Erythroblast (primary cell): ENCODE measurements around the gene AGK.

Experiments used
- GATA1 ChIP-seq: IDR thresholded peaks from 2 replicates; pipeline ENCODE4 v1.6.1; 2011; ENCODE audit warnings: low read depth, mild to moderate bottlenecking, control low read depth, low read length, moderate library complexity
- POLR2A ChIP-seq: IDR thresholded peaks from 2 replicates; pipeline ENCODE4 v1.6.1; 2011; ENCODE audit warnings: mild to moderate bottlenecking, low read length

DNA sequence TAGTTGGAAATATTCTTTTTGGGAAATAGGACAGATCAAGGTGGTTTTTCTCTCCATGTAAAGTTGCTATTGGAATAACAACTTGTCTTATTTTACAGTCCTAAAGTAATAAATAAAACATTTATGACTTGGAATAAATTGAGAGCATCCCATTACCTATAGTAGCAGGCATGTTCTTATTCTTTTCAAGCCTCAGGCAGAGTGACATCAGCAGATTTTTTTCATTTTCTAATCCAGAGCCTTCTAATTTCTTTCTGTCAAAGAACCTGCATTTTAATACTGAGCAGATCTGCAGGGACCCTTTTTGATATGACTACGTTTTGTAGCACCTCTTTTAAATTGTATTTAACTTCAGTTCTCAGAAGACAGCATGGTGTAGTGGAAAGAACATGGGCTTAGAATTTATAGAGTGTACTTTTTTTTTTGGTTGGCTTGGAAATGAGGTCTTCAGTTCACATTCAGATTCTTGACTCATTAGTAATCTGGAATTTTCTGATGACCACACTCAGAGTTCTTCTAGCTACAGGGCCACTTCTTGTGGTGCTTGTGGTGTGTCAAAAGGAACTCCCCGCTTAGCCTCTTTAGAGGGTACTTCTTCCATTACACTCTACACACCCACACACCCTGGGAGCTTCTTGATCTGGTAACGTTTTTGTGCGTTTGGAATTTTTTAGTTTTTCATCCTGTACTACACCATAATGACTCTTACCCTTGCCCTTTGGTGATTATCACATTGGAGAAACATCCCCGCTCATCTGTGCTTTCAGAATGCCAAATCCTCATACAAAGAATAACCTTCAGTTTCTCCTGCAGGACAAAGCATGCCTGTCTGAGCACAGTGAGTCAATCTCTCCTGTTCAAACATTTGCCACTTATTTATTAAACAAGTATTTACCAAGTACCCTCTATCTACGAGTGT, 34.6 kb downstream of the AGK start:
- no peak for TF ChIP-seq POLR2A
- TF ChIP-seq GATA1: no peak
